ENCODE results near the gene TAOK2. TPM values are rescaled to one million over a fixed set of nuclear protein-coding genes. Genes with fewer than 3 reads are reported as not detected.
A peak's percentile ranks its signal among the peaks of the same experiment; 100 is the strongest.

The TAOK2 gene
- total and polyA plus RNA-seq, 2 of the 4 experiments (the other 2 are of a cell fraction) = 23.0 to 31.7 TPM

GRCh38 chr16:30018731-30019158 lies 45.1 kb downstream of the TAOK2 start:
- DNase-seq (peak; percentile 40), ATAC-seq (ENCODE audit: low read depth) (no peak)
- no peak overlapping the region for H2BK5ac ChIP-seq (ENCODE audit: low read depth, low read length, poor library complexity, severe bottlenecking)
- no peak overlapping the region for H4K5ac ChIP-seq (ENCODE audit: low read depth, low read length)
- H3K27me3 ChIP-seq (ENCODE audit: control insufficient read depth, insufficient read depth, low read length) = peaks cover 7% of the 10 kb centered on the region
- no peak overlapping the region for H4K8ac ChIP-seq (ENCODE audit: low read depth in 2 of 2, low read length in 2 of 2)
- no TSS peak for BruUV-seq (replicated peaks)
- no peak overlapping the region for H2AK9ac ChIP-seq (replicated peaks; ENCODE audit: low read depth, low read length, poor library complexity)
- WGBS, 2 experiments (ENCODE audit: extremely low coverage in 2 of 2, insufficient read length in 1 of 2) = 44% methylated on average over 3 of the region's 4 CpGs; no CpG with 5 or more reads in 1 of the 2 experiments
- H3K56ac ChIP-seq (ENCODE audit: extremely low read depth, insufficient read depth, low read length) = no peak overlapping the region
- H3K4me2 ChIP-seq (ENCODE audit: low read depth, low read length) = no peak overlapping the region
- no peak overlapping the region for H2AFZ ChIP-seq (replicated peaks; ENCODE audit: low read length, poor library complexity)
- no peak overlapping the region for H4K91ac ChIP-seq (ENCODE audit: insufficient read depth, low read depth, low read length)
- H2AK5ac ChIP-seq (ENCODE audit: low read depth, low read length) = no peak overlapping the region
- POLR2A ChIA-PET (ENCODE audit: unreplicated experiment) = no interaction called here
- no peak overlapping the region for H3K4me3 ChIP-seq (ENCODE audit: insufficient read depth, low read depth, low read length)
- no peak overlapping the region for H3K18ac ChIP-seq (ENCODE audit: low read depth, low read length)
- intact Hi-C loops (cut with micrococcal nuclease) = no loop called here
- no peaks in the 10 kb centered on the region for H3K9me3 ChIP-seq (ENCODE audit: control insufficient read depth, insufficient read depth, low read length)
- in situ Hi-C loops (cut with MboI; ENCODE audit: low sequenced_read_pairs) = no loop called here
- no peaks in the 10 kb centered on the region for H3K79me1 ChIP-seq (ENCODE audit: low read depth in 1 of 2, low read length in 2 of 2)
- H4K20me1 ChIP-seq (ENCODE audit: insufficient read depth, low read length) = no peaks in the 10 kb centered on the region
- dilution Hi-C loops (cut with HindIII; ENCODE audit: low sequenced_read_pairs, unreplicated experiment) = no loop called here
- H3K9me1 ChIP-seq (ENCODE audit: insufficient read depth, low read length) = no peaks in the 10 kb centered on the region
- H2BK15ac ChIP-seq (ENCODE audit: low read depth, low read length) = no peak overlapping the region
- no peak overlapping the region for H2BK20ac ChIP-seq (ENCODE audit: low read depth, low read length)
- no peak overlapping the region for H3K27ac ChIP-seq (ENCODE audit: insufficient read depth, low read length)
- TF ChIP-seq ELK1 (IDR thresholded peaks at IDR 0.05; ENCODE audit: borderline replicate concordance, low read depth, low read length) (no peak), FOS (IDR thresholded peaks at IDR 0.05; ENCODE audit: low read depth, low read length) (no peak), RAD21 (IDR thresholded peaks at IDR 0.05; ENCODE audit: low read length) (no peak), MXI1 (IDR thresholded peaks at IDR 0.05; ENCODE audit: borderline replicate concordance, low read depth, low read length) (no peak), RCOR1 (IDR thresholded peaks at IDR 0.05; ENCODE audit: insufficient replicate concordance, low read length) (no peak), BHLHE40 (IDR thresholded peaks at IDR 0.05; ENCODE audit: low read depth, low read length) (no peak), RFX5 (IDR thresholded peaks at IDR 0.05; ENCODE audit: low read depth, low read length) (no peak)
- no peaks in the 10 kb centered on the region for H3K36me3 ChIP-seq (ENCODE audit: control insufficient read depth, insufficient read depth, low read length)
- H2BK120ac ChIP-seq (ENCODE audit: low read depth, low read length) = no peak overlapping the region
- H3K4me1 ChIP-seq (ENCODE audit: control insufficient read depth, insufficient read depth, low read length) = no peaks in the 10 kb centered on the region
- H3K14ac ChIP-seq (replicated peaks; ENCODE audit: low read depth, low read length) = no peak overlapping the region
- H3K4ac ChIP-seq (ENCODE audit: low read depth, low read length) = no peak overlapping the region
- H3K9ac ChIP-seq (ENCODE audit: low read depth, low read length) = no peak overlapping the region
- no peak overlapping the region for H3K23ac ChIP-seq (ENCODE audit: low read depth, low read length)
- CTCF ChIA-PET = no interaction called here
